ENCODE measurements around the gene HUS1B.
"Not testable (repeated sequence)": the region's sequence is repeated elsewhere in the genome, so short reads cannot be mapped to it uniquely, and the experiment has no call there.

The HUS1B gene

GRCh38 chr6:677919-678318 is 21.0 kb upstream of the HUS1B start:
- TF ChIP-seq CTCF (IDR thresholded peaks at IDR 0.05; ENCODE audit: extremely low read depth, missing control alignments) = no peak
- no peak for DNase-seq (ENCODE audit: low spot score)

- no peak for TF ChIP-seq CTCF (IDR thresholded peaks at IDR 0.05; ENCODE audit: extremely low read depth, missing control alignments)
- DNase-seq (ENCODE audit: low spot score) = no peak
These were observed 18.1 kb upstream of the HUS1B start for GRCh38 chr6:674956-675355.

GRCh38 chr6:674406-674805 is 17.5 kb upstream of the HUS1B start:
- TF ChIP-seq CTCF (IDR thresholded peaks at IDR 0.05; ENCODE audit: extremely low read depth, missing control alignments) = no peak
- no peak for DNase-seq (ENCODE audit: low spot score)

- DNase-seq (ENCODE audit: low spot score) = no peak
These were observed 10.5 kb upstream of the HUS1B start for GRCh38 chr6:667253-667927.

GRCh38 chr6:665403-666267 is 8.7 kb upstream of the HUS1B start:
- TF ChIP-seq CTCF (IDR thresholded peaks at IDR 0.05; ENCODE audit: extremely low read depth, missing control alignments) = no peak
- DNase-seq (ENCODE audit: low spot score) = no peak

More at GRCh38 chr6:667253-667927, 10.5 kb upstream of the HUS1B start:
- TF ChIP-seq CTCF (IDR thresholded peaks at IDR 0.05; ENCODE audit: extremely low read depth, missing control alignments) = no peak

- DNase-seq (ENCODE audit: low spot score) = not testable (repeated sequence)
These were observed 6.9 kb upstream of the HUS1B start for GRCh38 chr6:663788-664187.

- DNase-seq (ENCODE audit: low spot score) = no peak
- no peak for TF ChIP-seq CTCF (IDR thresholded peaks at IDR 0.05; ENCODE audit: extremely low read depth, missing control alignments)
These were observed 3.0 kb upstream of the HUS1B start for GRCh38 chr6:659716-660581.

Data from GM20000 (cell line).